ENCODE measurements around the gene CCDC201. TPM values are rescaled to one million over a fixed set of nuclear protein-coding genes. Genes with fewer than 3 reads are reported as not detected.

The CCDC201 gene
- polyA plus RNA-seq, 1 of the 3 experiments (the other 2 are of a cell fraction), result not detected

- Histone ChIP-seq H3K9me2 (no peaks in the 10 kb centered on the region), H2AFZ (ENCODE audit: low read depth) (no peak overlapping the region), H3F3A (replicated peaks; ENCODE audit: insufficient read depth) (no peaks in the 10 kb centered on the region), H3K4me1 (ENCODE audit: control insufficient read depth in 1 of 2, insufficient read depth in 2 of 2, low read depth in 1 of 2, low read length in 1 of 2) (peaks cover 0 to 8% of the 10 kb centered on the region in 2 experiments; a peak in 1 of 4 replicates), H3K27me3 (ENCODE audit: insufficient read depth) (peaks cover 7% of the 10 kb centered on the region; the same call in 1 of the 2 replicates), H3K9ac (no peak overlapping the region), H3K27ac (ENCODE audit: low read depth in 2 of 2, low read length in 1 of 2) (no peak overlapping the region), H3K4me3 (ENCODE audit: low read depth in 2 of 2, low read length in 1 of 2) (peak overlapping the region; percentile 37 to 53; a peak in 3 of 4 replicates), H4K20me1 (ENCODE audit: insufficient read depth) (no peaks in the 10 kb centered on the region), H3K4me2 (peak overlapping the region; percentile 76), H3K9me3 (no peaks in the 10 kb centered on the region), H3K36me3 (replicated peaks in 1 of 2; ENCODE audit: control insufficient read depth in 1 of 2, insufficient read depth in 2 of 2, low read length in 1 of 2) (no peaks in the 10 kb centered on the region), H3K79me2 (ENCODE audit: insufficient read depth) (no peaks in the 10 kb centered on the region)
- no peak for TF ChIP-seq REST (IDR thresholded peaks at IDR 0.05; ENCODE audit: low read depth, low read length)
- no peak for TF ChIP-seq TEAD4 (IDR thresholded peaks at IDR 0.05; ENCODE audit: borderline replicate concordance, insufficient read depth)
- no peak for TF ChIP-seq MEF2A (IDR thresholded peaks at IDR 0.05; ENCODE audit: borderline replicate concordance, low read depth)
- no peak for TF ChIP-seq GATA2 (CRISPR knock-in tag; IDR thresholded peaks at IDR 0.05)
- no peak for TF ChIP-seq PBX3 (IDR thresholded peaks at IDR 0.05)
- TF ChIP-seq TAF1 (IDR thresholded peaks at IDR 0.05; ENCODE audit: borderline replicate concordance, low read depth, low read length), result no peak
- TF ChIP-seq USF2 (IDR thresholded peaks at IDR 0.05; ENCODE audit: borderline replicate concordance, low read depth, low read length), result no peak
- TF ChIP-seq EP300 (IDR thresholded peaks at IDR 0.05; ENCODE audit: borderline replicate concordance in 1 of 2, low read depth in 1 of 2, low read length in 1 of 2), result no peak
- TF ChIP-seq SIN3A (IDR thresholded peaks at IDR 0.05; ENCODE audit: borderline replicate concordance, low read depth, low read length), result no peak
- no peak for TF ChIP-seq JUND (IDR thresholded peaks at IDR 0.05)
- ChIA-PET POLR2A (no interaction called here), CTCF (interaction anchor here (1.5 to 7.2 kb wide), 4 partner anchors 10 to 1291 kb away, joined by 6 to 53 read pairs (median 28); partner anchors contain the start of gene IGFBP3)
- no peak for DNase-seq
- 63% methylated on average over 7 of the region's 14 CpGs for WGBS (ENCODE audit: low lambda C conversion rate)
These were observed 16.1 kb upstream of the CCDC201 start for GRCh38 chr7:45888993-45889366.
